COLO668 (cell line): ENCODE results near the gene CAV3.

ENCODE experiments used
- DNase-seq: peaks from one replicate; lab custom pipeline; 2025; ENCODE audit not compliant: unreplicated experiment; lab: John Stamatoyannopoulos, UW

CAV3 gene

GRCh38 chr3:8734908-8735307 is 1.3 kb downstream of the CAV3 start:
- no peak for DNase-seq

- DNase-seq = no peak
Measured at GRCh38 chr3:8736436-8736835, 2.8 kb downstream of the CAV3 start.

- DNase-seq = no peak
Measured at GRCh38 chr3:8737301-8737700, 3.7 kb downstream of the CAV3 start.

- DNase-seq = no peak
Measured at GRCh38 chr3:8737823-8738222, 4.2 kb downstream of the CAV3 start.

GRCh38 chr3:8738639-8739038 is 5.0 kb downstream of the CAV3 start:
- DNase-seq = no peak

GRCh38 chr3:8739757-8740504 is 6.3 kb downstream of the CAV3 start:
- no peak for DNase-seq

- DNase-seq = no peak
Measured at GRCh38 chr3:8741581-8742261, 8.1 kb downstream of the CAV3 start.

GRCh38 chr3:8743021-8743601 is 9.5 kb downstream of the CAV3 start:
- no peak for DNase-seq

GRCh38 chr3:8743911-8744310 is 10.3 kb downstream of the CAV3 start:
- DNase-seq = no peak

- no peak for DNase-seq
Measured at GRCh38 chr3:8745619-8746370, 12.2 kb downstream of the CAV3 start.

GRCh38 chr3:8746780-8747345 is 13.3 kb downstream of the CAV3 start:
- DNase-seq = no peak

GRCh38 chr3:8749316-8749715 is 15.7 kb downstream of the CAV3 start:
- DNase-seq = no peak

- no peak for DNase-seq
Measured at GRCh38 chr3:8752832-8753231, 19.2 kb downstream of the CAV3 start.

- DNase-seq = no peak
Measured at GRCh38 chr3:8755097-8755496, 21.5 kb downstream of the CAV3 start.

GRCh38 chr3:8755564-8756237 is 22.1 kb downstream of the CAV3 start:
- no peak for DNase-seq

GRCh38 chr3:8756671-8757070 is 23.1 kb downstream of the CAV3 start:
- no peak for DNase-seq

GRCh38 chr3:8757551-8758518 is 24.2 kb downstream of the CAV3 start:
- no peak for DNase-seq

GRCh38 chr3:8759038-8759707 is 25.6 kb downstream of the CAV3 start:
- DNase-seq = no peak

- DNase-seq = no peak
Measured at GRCh38 chr3:8760091-8760490, 26.5 kb downstream of the CAV3 start.
